T47D (cell line): ENCODE data around the gene MAL.
A peak's percentile ranks its signal among the peaks of the same experiment; 100 is the strongest.
"Not testable (repeated sequence)": the region's sequence is repeated elsewhere in the genome, so short reads cannot be mapped to it uniquely, and the experiment has no call there.

Experiments
- DNase-seq, 2 experiments: peaks; one replicate each; pipeline versions ENCODE4 v3.0.0 to v3.0.0-alpha.2; 2011 to 2012; ENCODE audit warnings: low read depth in 1 of 2, low spot score in 1 of 2
- JUND ChIP-seq: IDR thresholded peaks from 2 replicates; pipeline ENCODE4 v1.6.1; 2012; ENCODE audit warnings: low read depth
- in situ Hi-C: cut with HindIII; loops from 2 replicates; pipeline ENCODE4 v1.10.0; 2016; ENCODE audit warnings: low sequenced_read_pairs, low pct_unique_long_range_greater_than_20kb

Gene MAL

DNA sequence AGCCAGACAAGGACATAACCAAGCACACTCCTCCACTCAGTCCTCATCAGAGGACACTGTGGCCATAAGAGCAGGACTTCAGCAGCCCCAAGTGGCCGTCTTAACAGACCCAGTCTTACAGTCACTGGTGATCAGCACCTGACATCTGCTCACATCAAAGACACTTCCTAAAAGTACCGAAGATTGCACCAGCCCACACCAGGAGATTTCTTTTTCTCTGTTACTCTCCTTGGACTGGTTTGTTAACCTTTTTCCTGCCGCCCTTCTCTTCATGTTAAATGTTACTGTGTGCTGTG is 52.0 kb downstream of the MAL start:
- in situ Hi-C loops = no loop called here
- no peak for TF ChIP-seq JUND
- peak in 1 of 2 experiments; percentile 37 for DNase-seq

DNA sequence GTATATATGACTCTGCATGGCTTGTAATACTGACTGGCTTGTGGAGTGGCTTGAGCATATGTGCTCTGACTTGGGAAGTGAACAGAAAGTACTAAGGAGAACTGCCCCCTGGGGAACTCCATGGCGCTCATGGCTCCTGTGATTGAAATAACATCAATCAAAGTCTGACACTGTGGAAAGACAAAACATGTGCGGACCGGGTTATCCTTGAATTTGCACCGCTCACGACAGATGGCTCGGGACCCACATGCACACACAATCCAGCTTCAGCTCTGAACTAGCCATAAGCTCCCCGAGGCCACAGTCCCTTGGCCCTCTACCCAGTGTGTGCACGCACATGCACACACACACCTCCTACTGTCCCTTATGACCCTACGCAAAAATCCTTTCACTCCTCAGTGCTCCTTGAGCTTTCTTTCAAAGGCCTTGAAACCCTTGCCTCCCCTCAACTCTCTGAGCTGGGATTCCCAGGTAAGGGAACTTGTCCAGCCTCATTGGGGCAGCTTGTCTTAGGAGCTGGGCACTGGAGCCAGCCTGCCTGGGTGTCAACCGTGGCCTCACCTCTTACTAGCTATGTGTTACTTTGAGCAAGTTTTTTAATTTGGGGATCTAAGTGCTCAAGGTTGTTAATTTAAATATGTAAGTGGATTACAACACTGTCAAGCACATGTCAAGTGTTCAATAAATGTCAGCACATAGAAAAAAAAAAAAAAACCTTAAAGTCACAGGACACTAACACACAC is 52.5 kb downstream of the MAL start:
- TF ChIP-seq JUND = no peak
- no peak for DNase-seq
- in situ Hi-C loops = no loop called here

DNA sequence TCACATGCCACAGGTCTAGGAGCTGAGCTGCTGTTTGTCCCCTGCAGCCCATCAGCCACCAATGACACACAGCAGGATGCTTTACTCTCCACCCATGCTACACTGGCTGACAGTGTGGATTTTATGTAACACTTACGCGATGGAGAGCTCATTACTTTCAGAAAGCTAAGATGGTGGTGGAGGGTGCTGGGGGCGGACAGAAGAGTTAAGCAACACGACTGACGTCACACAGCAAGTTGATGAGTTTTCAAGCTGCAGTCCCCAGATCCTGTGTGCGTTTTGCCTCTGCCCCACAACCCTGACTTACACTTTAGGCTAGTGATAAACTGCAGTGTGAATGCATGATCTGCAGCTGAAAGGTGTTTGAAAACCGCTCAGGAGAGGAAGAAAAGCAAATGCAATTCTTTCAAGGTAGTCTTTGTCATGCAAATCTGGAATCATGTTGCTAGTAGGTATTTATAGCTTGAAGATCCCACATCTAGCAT is 53.7 kb downstream of the MAL start:
- DNase-seq = no peak
- no peak for TF ChIP-seq JUND
- in situ Hi-C loops = no loop called here

DNA sequence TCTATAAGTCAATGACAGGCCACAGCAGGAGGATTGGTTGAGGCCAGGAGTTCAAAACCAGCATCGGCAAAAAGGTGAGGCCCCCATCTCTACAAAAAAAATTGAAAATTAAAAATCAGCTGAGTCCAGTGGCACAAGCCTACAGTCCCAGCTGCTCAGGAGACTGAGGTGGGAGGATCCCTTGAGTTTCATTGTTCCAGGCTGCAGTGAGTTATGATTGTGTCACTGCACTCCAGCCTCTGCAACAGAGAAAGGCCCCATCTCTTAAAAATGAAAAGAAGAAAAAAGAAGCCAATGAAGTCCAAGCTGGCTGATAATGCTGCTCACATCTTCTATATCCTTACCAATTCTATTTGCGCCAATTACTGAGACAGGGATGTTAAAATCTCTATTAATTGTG is 57.0 kb downstream of the MAL start:
- DNase-seq = no peak
- in situ Hi-C loops = no loop called here
- no peak for TF ChIP-seq JUND

DNA sequence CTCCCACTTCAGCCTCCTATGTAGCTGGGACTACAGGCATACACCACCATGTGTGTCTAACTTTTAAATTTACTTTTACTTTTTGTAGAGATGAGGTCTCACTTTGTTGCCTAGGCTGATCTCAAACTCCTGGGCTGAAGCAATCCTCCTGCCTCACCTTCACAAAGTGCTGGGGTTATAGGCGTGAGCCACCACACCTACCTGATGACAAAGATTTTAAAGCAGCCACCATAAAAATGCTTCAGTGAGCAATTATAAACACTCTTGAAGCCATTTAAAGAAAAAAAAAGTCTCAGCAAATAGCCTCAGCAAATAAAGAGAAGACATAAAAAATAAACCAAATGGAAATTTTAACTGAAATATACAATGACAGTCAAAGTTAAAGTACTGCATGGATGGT is 60.5 kb downstream of the MAL start:
- no peak for TF ChIP-seq JUND
- DNase-seq = no peak
- in situ Hi-C loops = no loop called here

DNA sequence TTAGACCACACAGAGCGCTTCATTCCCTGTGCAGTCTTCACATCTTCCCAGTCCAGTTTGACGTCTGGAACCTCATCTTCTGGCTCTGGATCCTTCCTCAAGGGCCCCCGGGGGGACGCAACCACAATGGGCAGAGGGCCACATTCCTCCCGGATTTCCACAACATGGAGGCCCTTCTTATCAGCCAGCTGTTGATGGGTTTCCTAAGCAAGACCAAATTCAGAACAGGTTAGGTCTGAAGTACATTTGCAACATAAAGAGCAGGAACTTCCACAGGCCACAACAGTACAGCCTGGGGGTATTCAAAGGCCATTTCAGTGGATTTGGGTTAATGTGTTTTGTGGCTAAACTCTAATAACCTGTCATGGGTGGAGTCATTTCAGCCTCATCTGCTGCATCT is 61.9 kb downstream of the MAL start:
- no peak for TF ChIP-seq JUND
- no peak for DNase-seq
- in situ Hi-C loops = no loop called here

DNA sequence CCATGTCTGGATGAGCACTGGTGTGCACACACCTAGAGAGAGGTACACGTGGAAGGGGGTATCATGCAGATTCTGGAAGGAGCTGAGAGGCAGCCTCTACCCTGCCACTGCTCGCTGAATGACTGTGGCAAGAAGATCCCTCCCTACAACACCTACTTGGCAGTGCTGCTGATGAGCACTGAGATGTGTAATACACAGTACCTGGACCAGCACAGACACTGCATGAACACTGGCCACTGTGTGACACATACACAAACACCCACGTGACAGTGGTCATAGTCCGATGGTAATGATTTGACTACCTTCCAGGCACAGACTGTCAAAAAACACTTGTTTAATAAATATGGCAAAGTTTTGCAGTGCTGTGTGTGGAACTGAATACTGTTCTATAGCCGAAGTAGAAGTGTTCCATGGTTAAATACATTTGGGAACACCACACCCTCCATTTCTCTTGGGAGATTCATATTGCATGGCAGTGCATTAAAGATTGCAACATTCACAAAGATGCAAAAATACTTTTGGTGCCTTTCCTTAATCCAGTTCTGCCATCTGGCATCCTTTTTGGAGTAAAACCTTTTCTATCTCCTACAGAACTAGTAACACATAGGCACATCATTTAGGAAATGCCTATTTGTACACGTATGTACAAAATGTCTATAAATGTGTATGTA is 66.5 kb downstream of the MAL start:
- TF ChIP-seq JUND = no peak
- in situ Hi-C loops = no loop called here
- DNase-seq = no peak

DNA sequence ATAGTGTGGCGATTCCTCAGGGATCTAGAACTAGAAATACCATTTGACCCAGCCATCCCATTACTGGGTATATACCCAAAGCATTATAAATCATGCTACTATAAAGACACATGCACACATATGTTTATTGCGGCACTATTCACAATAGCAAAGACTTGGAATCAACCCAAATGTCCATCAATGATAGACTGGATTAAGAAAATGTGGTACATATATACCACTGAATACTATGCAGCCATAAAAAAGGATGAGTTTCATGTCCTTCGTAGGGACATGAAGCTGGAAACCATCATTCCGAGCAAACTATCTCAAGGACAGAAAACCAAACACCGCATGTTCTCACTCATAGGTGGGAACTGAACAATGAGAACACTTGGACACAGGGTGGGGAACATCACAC is 72.8 kb downstream of the MAL start:
- in situ Hi-C loops = not testable (repeated sequence)

DNA sequence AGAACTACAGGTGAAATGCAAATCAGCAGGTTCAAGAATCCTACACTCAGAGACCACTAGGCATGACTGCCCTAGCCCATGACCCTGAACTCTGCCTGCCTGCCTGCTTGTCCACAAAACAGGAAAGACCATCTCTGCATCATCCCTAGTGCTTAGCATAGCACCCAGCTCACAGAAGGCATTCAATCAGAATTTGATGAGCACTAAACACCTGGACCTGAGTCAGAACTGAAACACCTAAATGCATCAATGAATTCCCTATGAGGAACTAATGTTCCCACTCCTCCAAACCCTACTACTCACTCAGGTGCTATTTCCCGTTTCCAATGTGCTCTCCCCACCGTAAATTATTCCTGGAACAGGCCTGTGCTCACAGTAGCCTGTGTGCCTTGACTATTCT is 74.4 kb downstream of the MAL start:
- in situ Hi-C loops = no loop called here
- DNase-seq = no peak
- no peak for TF ChIP-seq JUND

More for the DNA sequence above, 72.8 kb downstream of the MAL start:
- DNase-seq = not testable (repeated sequence)
